Endothelial cell of umbilical vein (primary cell): ENCODE measurements around the gene SLC25A33. TPM values are rescaled to one million over a fixed set of nuclear protein-coding genes. Genes with fewer than 3 reads are reported as not detected.

Experiments
- BruUV-seq: library from RNA; stranded (reverse); fragments of 400-500 nt; replicated peaks from 2 replicates; lab custom pipeline; 2021; lab: Mats Ljungman, UMichigan
- CTCF ChIA-PET: fragments of 300-600, 350-600 bp; sonication (Branson Sonifier 250); formaldehyde crosslinking; loops from one replicate; lab custom pipeline; 2021; ENCODE audit warnings: antibody characterized with exemption, inconsistent platforms; lab: Charles Lee
- POLR2A ChIA-PET: fragments of 300-600, 350-600 bp; sonication (Branson Sonifier 250); formaldehyde crosslinking; loops from one replicate; lab custom pipeline; 2021; ENCODE audit warnings: antibody characterized with exemption, inconsistent platforms; lab: Charles Lee
- DNase-seq: peaks from one replicate; pipeline ENCODE4 v3.0.0-alpha.2; 2011; ENCODE audit warnings: low read depth, low spot score
- FAIRE-seq: peaks from 2 replicates; lab custom pipeline; 2011; peaks lifted over from hg19 to GRCh38; lab: Jason Lieb, UNC
- H2AFZ ChIP-seq: 2 replicates; pipeline ENCODE4 v1.6.0; 2012; ENCODE audit warnings: low read depth, low read length, control low read depth, inconsistent platforms
- H3K27ac ChIP-seq: 2 replicates; pipeline ENCODE4 v1.5.1; 2011; ENCODE audit warnings: low read depth, mild to moderate bottlenecking, control low read depth, low read length, moderate library complexity; ENCODE audit not compliant: insufficient read depth
- H3K27me3 ChIP-seq, 2 experiments: 2 replicates each; pipeline versions ENCODE4 v1.6.0 to v1.6.1; 2011; ENCODE audit warnings: low read length in 2 of 2, mixed read lengths in 1 of 2; ENCODE audit not compliant: control insufficient read depth in 2 of 2, insufficient read depth in 2 of 2
- H3K36me3 ChIP-seq, 2 experiments: 2 replicates in 1 of 2; 3 replicates in 1 of 2; pipeline ENCODE4 v1.5.1; 2011; ENCODE audit warnings: low read length in 2 of 2, mild to moderate bottlenecking in 1 of 2, moderate library complexity in 1 of 2; ENCODE audit not compliant: control insufficient read depth in 2 of 2, insufficient read depth in 2 of 2; ENCODE audit errors: extremely low read depth in 1 of 2
- H3K4me1 ChIP-seq: 3 replicates; pipeline ENCODE4 v1.5.1; 2011; ENCODE audit warnings: mild to moderate bottlenecking, low read length; ENCODE audit not compliant: control insufficient read depth, insufficient read depth; ENCODE audit errors: extremely low read depth
- H3K4me2 ChIP-seq: 2 replicates; pipeline ENCODE4 v1.6.1; 2011; ENCODE audit warnings: low read length, control low read depth, mixed read lengths; ENCODE audit not compliant: insufficient read depth
- H3K4me3 ChIP-seq, 3 experiments: fragments of 200-600 bp in 1 of 3; sonication (generic), shearing (Covaris generic) in 1 of 3; replicated peaks in 1 of 3; 2 replicates each; pipeline ENCODE4 v1.5.1; 2011 to 2016; ENCODE audit warnings: control low read depth in 3 of 3, low read length in 3 of 3, mild to moderate bottlenecking in 2 of 3, inconsistent platforms in 1 of 3, low read depth in 1 of 3, moderate library complexity in 1 of 3; ENCODE audit not compliant: insufficient read depth in 1 of 3
- H3K79me2 ChIP-seq: 2 replicates; pipeline ENCODE4 v1.6.0; 2012; ENCODE audit warnings: low read length, inconsistent platforms; ENCODE audit not compliant: control insufficient read depth, insufficient read depth
- H3K9ac ChIP-seq: replicated peaks from 2 replicates; pipeline ENCODE3; 2011; ENCODE audit warnings: low read length, control low read depth; ENCODE audit not compliant: insufficient read depth; ENCODE audit errors: extremely low read depth
- H3K9me1 ChIP-seq: replicated peaks from 3 replicates; pipeline ENCODE4 v1.6.0; 2011; ENCODE audit warnings: mild to moderate bottlenecking, low read length; ENCODE audit not compliant: control insufficient read depth, insufficient read depth; ENCODE audit errors: extremely low read depth
- H3K9me3 ChIP-seq: replicated peaks from 2 replicates; pipeline ENCODE4 v1.5.1; 2012; ENCODE audit warnings: low read length, inconsistent platforms; ENCODE audit not compliant: control insufficient read depth, insufficient read depth
- H4K20me1 ChIP-seq: replicated peaks from 2 replicates; pipeline ENCODE3; 2011; ENCODE audit warnings: mild to moderate bottlenecking, low read length; ENCODE audit not compliant: control insufficient read depth, insufficient read depth; ENCODE audit errors: extremely low read depth
- EZH2 ChIP-seq: IDR thresholded peaks from 2 replicates; pipeline ENCODE4 v1.6.1; 2012; ENCODE audit warnings: borderline replicate concordance, low read depth, mild to moderate bottlenecking, moderate library complexity, low read length, inconsistent platforms; ENCODE audit not compliant: severe bottlenecking
- FOS ChIP-seq: IDR thresholded peaks from 2 replicates; pipeline ENCODE4 v1.6.1; 2011; ENCODE audit warnings: mild to moderate bottlenecking, low read length, moderate library complexity, borderline replicate concordance; ENCODE audit not compliant: insufficient read depth
- GATA2 ChIP-seq: IDR thresholded peaks from 2 replicates; pipeline ENCODE4 v1.7.0; 2011; ENCODE audit warnings: low read depth, mild to moderate bottlenecking, moderate library complexity, mixed read lengths, low read length; ENCODE audit not compliant: insufficient read length, insufficient read depth
- JUN ChIP-seq: IDR thresholded peaks from 2 replicates; pipeline ENCODE4 v1.6.1; 2011; ENCODE audit warnings: borderline replicate concordance, low read depth; ENCODE audit not compliant: insufficient read length, insufficient read depth
- MYC ChIP-seq: IDR thresholded peaks from one replicate; pipeline ENCODE4 v1.6.1; 2011; ENCODE audit warnings: mild to moderate bottlenecking, low read depth, low read length
- POLR2A ChIP-seq: IDR thresholded peaks from 2 replicates; pipeline ENCODE4 v1.6.1; 2012; ENCODE audit warnings: low read depth, mild to moderate bottlenecking, control low read depth, low read length
- POLR2AphosphoS5 ChIP-seq: IDR thresholded peaks from 2 replicates; pipeline ENCODE4 v1.6.1; 2012; ENCODE audit warnings: low read depth, mild to moderate bottlenecking, control low read depth, low read length, moderate library complexity; ENCODE audit not compliant: insufficient read depth
- dilution Hi-C: fragments of 300-500 bp; cut with MboI; formaldehyde crosslinking; loops from one replicate; pipeline ENCODE4 v1.15.0; 2019; ENCODE audit warnings: low sequenced_read_pairs; ENCODE audit not compliant: extremely low pct_ligation_motif_present
- intact Hi-C: fragments of 100-400 bp; cut with micrococcal nuclease; formaldehyde crosslinking; loops from one replicate; pipeline ENCODE4 v1.10.0; 2022
- polyA plus RNA-seq, 4 experiments: library from polyadenylated mRNA; depleted of rRNA in 3 of 4; stranded (reverse) in 3 of 4; unstranded in 1 of 4; fragments of >200 nt; gene quantifications; 2 replicates each; pipeline versions ENCODE4 v1.2.1 to v1.2.3, GENCODE V29; 2011 to 2012; ENCODE audit warnings: missing spikeins in 1 of 4
- total RNA-seq: library from RNA; stranded (reverse); gene quantifications from 2 replicates; pipeline ENCODE4 v1.2.3, GENCODE V29; 2021
- TF ChIP-seq, protein P1 (sequence below), 2 donors: IDR thresholded peaks; 1 replicate in 1 of 2; 2 replicates in 1 of 2; pipeline ENCODE4 v1.5.1; 2011; ENCODE audit warnings: low read length in 2 of 2, mild to moderate bottlenecking in 2 of 2, moderate library complexity in 2 of 2, control low read depth in 1 of 2, inconsistent platforms in 1 of 2, low read depth in 1 of 2; ENCODE audit not compliant: insufficient read depth in 1 of 2; ENCODE audit errors: extremely low read depth in 1 of 2
- TF ChIP-seq, protein P2 (sequence below): IDR thresholded peaks from 2 replicates; pipeline ENCODE4 v1.6.1; 2011; ENCODE audit not compliant: insufficient read depth, insufficient read length

SLC25A33 gene
- total and polyA plus RNA-seq, 2 donors (not counting 3 experiments of a cell fraction or from before 2014, with no cell fraction given), result 3.8 to 6.6 TPM

DNA sequence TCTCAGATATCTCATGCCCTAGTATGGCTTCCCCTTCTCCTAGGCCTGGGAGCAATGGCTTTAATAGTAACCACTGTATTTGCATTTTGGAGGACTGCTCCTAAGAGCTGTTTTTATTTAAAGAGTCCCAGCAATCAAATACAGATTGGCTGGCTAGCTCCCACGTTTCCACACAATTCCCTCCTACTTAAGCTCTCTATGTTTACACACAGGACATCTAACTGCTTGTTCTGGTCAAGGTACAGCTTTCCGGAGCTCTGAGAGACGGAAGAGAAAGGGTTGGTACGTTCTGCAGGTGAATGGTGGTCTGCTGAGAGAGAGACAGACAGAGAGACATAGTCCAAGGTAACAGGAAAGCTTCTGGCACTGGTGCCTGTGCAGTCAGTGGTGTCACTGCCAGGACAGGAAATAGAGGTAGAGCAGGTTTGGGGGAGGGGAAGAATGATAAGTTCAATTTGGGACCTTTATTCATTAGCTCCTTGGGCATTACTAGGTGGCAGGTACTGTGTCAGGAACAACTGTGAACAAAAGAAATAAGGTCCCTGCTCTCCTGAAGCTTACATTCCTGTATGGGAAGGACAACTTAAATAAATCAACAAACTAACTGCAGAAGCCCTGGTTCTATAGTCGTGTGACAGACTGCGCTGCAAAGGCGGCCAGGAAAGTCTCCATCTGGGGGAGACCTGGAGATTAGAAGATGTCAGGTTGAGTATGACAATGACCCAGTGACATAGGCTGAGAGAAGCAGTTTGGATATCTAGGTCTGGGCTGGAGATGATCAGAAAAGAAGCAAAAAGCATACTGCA lies 1.2 kb upstream of the SLC25A33 start:
- H2AFZ ChIP-seq, result no peak overlapping the region
- ChIA-PET CTCF (interaction anchor here (0.7 to 1.4 kb wide), 2 partner anchors 35 to 47 kb away, joined by 3 to 4 read pairs; no protein-coding TSS in a partner anchor), POLR2A (no interaction called here)
- no peak for DNase-seq
- dilution Hi-C loops (no loop called here), intact Hi-C loops (no loop called here)
- no peaks in the 10 kb centered on the region for H4K20me1 ChIP-seq
- no peaks in the 10 kb centered on the region for H3K9me3 ChIP-seq
- no peak overlapping the region for H3K4me3 ChIP-seq
- TF ChIP-seq, protein P1, sequence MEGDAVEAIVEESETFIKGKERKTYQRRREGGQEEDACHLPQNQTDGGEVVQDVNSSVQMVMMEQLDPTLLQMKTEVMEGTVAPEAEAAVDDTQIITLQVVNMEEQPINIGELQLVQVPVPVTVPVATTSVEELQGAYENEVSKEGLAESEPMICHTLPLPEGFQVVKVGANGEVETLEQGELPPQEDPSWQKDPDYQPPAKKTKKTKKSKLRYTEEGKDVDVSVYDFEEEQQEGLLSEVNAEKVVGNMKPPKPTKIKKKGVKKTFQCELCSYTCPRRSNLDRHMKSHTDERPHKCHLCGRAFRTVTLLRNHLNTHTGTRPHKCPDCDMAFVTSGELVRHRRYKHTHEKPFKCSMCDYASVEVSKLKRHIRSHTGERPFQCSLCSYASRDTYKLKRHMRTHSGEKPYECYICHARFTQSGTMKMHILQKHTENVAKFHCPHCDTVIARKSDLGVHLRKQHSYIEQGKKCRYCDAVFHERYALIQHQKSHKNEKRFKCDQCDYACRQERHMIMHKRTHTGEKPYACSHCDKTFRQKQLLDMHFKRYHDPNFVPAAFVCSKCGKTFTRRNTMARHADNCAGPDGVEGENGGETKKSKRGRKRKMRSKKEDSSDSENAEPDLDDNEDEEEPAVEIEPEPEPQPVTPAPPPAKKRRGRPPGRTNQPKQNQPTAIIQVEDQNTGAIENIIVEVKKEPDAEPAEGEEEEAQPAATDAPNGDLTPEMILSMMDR (IDR thresholded peaks at IDR 0.05; ENCODE audit: extremely low read depth in 1 of 2, insufficient read depth in 1 of 2, low read depth in 1 of 2, low read length in 2 of 2), result no peak
- peaks cover 22% of the 10 kb centered on the region for H3K79me2 ChIP-seq
- no peaks in the 10 kb centered on the region for H3K9me1 ChIP-seq
- H3K4me2 ChIP-seq, result no peak overlapping the region
- H3K36me3 ChIP-seq, result no peaks in the 10 kb centered on the region
- no peak overlapping the region for H3K27ac ChIP-seq
- no peak for FAIRE-seq
- H3K27me3 ChIP-seq, result no peaks in the 10 kb centered on the region
- BruUV-seq, result no TSS peak
- H3K9ac ChIP-seq, result no peak overlapping the region
- peaks cover 15% of the 10 kb centered on the region for H3K4me1 ChIP-seq

DNA sequence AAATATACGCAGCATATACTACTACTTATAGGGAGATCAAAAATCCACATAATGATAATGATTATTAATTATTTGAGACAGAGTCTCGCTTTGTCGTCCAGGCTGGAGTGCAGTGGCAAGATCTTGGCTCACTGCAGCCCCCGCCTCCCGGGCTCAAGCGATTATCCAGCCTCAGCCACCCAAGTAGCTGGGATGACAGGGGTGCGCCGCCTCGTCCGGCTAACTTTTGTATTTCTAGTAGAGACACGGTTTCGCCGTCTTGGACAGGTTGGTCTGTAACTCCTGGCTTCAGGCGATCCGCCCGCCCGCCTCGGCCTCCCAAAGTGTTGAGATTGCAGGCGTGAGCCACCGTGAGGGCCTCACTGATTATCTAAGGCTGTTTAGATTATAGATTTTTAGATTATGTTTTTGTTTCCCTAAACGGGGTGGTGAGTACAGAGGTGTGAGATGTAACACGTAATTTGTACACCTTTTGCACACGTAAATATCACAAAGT lies 548 bp upstream of the SLC25A33 start:
- Histone ChIP-seq H3K9me3 (no peaks in the 10 kb centered on the region), H4K20me1 (no peaks in the 10 kb centered on the region), H3K27ac (no peak overlapping the region), H3K4me2 (no peak overlapping the region), H3K9me1 (no peaks in the 10 kb centered on the region), H3K36me3 (no peaks in the 10 kb centered on the region), H3K79me2 (peaks cover 26% of the 10 kb centered on the region), H3K4me3 (no peak overlapping the region), H3K27me3 (no peaks in the 10 kb centered on the region), H2AFZ (peak overlapping the region; percentile 7), H3K4me1 (peaks cover 15% of the 10 kb centered on the region), H3K9ac (peak overlapping the region; percentile 17)
- TF ChIP-seq, protein P1 (IDR thresholded peaks at IDR 0.05; ENCODE audit: extremely low read depth in 1 of 2, insufficient read depth in 1 of 2, low read depth in 1 of 2, low read length in 2 of 2), result no peak
- TF ChIP-seq MYC (no peak), GATA2 (no peak), JUN (no peak), EZH2 (no peak), POLR2AphosphoS5 (no peak), POLR2A (no peak), FOS (no peak)
- TF ChIP-seq, protein P2, sequence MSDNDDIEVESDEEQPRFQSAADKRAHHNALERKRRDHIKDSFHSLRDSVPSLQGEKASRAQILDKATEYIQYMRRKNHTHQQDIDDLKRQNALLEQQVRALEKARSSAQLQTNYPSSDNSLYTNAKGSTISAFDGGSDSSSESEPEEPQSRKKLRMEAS, result no peak
- FAIRE-seq, result no peak
- no peak for DNase-seq
- intact Hi-C loops (loop anchor here (1.0 kb wide), 2 partner anchors 23 to 51 kb away; no protein-coding TSS in a partner anchor), dilution Hi-C loops (no loop called here)
- BruUV-seq, result TSS peak; percentile 22
- CTCF ChIA-PET, result interaction anchor here (0.7 to 1.4 kb wide), 4 partner anchors 9 to 48 kb away, joined by 4 to 5 read pairs (median 5); no protein-coding TSS in a partner anchor
- POLR2A ChIA-PET, result interaction anchor here (0.6 to 0.7 kb wide), 2 partner anchors 16 to 24 kb away, joined by 3 to 6 read pairs; no protein-coding TSS in a partner anchor
